ENCODE results near the gene BICD2. TPM values are rescaled to one million over a fixed set of nuclear protein-coding genes. Genes with fewer than 3 reads are reported as not detected.
A peak's percentile ranks its signal among the peaks of the same experiment; 100 is the strongest.

The BICD2 gene
- total RNA-seq, 2 donors from 2014 or later, result 22.2 to 48.3 TPM

DNA sequence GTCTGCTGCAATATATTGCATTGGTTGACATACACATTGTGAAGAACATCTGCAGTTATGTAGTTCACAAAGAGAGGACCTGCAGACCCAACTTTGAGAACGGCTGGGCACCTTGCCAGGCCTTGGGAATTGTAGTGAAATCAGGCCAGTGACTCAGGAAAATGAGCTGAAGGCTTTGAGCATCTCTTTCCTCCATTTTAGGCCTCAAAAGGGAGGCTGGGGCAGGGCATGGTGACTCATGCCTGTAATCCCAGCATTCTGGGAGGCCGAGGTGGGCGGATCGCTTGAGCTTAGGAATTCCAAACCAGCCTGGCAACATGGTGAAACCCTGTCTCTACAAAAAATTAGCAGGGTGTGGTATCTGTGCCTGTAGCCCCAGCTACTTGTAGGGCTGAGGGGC, 93.3 kb downstream of the BICD2 start:
- Histone ChIP-seq H3K4me1 (replicated peaks) (peaks cover 5% of the 10 kb centered on the region), H3K9me3 (no peaks in the 10 kb centered on the region), H3K27ac (no peak overlapping the region), H3K4me3 (no peak overlapping the region), H3K27me3 (replicated peaks; ENCODE audit: insufficient read depth) (no peaks in the 10 kb centered on the region), H3K36me3 (no peaks in the 10 kb centered on the region)
- no peak for DNase-seq (ENCODE audit: low spot score)
- TF ChIP-seq POLR2AphosphoS5 (IDR thresholded peaks at IDR 0.05), result no peak
- TF ChIP-seq, protein P1, sequence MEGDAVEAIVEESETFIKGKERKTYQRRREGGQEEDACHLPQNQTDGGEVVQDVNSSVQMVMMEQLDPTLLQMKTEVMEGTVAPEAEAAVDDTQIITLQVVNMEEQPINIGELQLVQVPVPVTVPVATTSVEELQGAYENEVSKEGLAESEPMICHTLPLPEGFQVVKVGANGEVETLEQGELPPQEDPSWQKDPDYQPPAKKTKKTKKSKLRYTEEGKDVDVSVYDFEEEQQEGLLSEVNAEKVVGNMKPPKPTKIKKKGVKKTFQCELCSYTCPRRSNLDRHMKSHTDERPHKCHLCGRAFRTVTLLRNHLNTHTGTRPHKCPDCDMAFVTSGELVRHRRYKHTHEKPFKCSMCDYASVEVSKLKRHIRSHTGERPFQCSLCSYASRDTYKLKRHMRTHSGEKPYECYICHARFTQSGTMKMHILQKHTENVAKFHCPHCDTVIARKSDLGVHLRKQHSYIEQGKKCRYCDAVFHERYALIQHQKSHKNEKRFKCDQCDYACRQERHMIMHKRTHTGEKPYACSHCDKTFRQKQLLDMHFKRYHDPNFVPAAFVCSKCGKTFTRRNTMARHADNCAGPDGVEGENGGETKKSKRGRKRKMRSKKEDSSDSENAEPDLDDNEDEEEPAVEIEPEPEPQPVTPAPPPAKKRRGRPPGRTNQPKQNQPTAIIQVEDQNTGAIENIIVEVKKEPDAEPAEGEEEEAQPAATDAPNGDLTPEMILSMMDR (IDR thresholded peaks at IDR 0.05), result no peak
- TF ChIP-seq POLR2A (IDR thresholded peaks at IDR 0.05), result no peak
- WGBS, result 70% methylated on average over 4 of the region's 4 CpGs
- intact Hi-C loops (cut with DNase I), result no loop called here

DNA sequence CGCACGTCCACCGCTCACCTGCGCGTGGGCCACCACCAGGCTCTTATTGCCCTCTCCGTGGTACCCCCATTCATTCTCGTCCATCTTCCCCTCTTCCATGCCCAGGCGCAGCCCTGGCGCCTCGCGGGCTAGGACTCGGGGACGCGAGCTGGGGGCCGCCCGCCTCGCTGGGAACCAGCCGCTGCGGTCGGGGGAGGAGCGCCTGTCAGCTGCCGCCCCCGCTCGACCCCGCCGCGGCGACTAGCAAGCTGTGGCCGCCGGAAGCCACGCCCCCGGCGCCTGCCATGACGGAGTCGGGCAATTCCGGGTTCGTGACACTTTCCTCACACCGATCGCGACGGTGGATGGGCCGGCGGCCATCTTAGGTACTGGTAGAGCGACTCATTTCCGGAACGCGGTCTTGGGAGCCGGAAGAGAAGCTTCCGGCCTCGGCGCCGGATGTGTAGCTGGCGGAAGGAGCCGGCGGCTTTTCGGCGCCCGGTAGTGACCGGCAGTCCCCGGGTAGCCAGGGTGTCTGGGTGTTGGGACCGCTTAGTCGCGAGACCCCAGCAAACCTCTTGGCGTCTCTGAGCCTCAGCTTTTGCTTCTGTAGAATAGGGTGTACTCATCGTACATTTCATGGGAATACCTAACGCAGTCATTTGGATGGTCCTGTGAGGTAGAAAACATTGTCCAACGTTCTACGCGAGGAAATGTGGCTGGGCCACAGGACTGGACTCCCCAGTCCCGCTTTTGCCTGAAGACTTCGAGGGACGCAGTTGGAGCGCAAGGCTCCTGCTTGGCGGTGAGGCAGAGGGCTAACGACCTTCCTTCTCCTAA, 94.5 kb downstream of the BICD2 start, which contains the start of gene IPPK:
TSS of gene IPPK (minus strand) at position 242 of the 819 bp plus-strand sequence. CDS start at position 99, 143 bp downstream.
- TF ChIP-seq POLR2A (IDR thresholded peaks at IDR 0.05) (peak; percentile 43), POLR2AphosphoS5 (IDR thresholded peaks at IDR 0.05) (peak; percentile 99)
- TF ChIP-seq, protein P1 (IDR thresholded peaks at IDR 0.05), result peak in 1 of 4 experiments; percentile 13
- under 1% methylated on average over 74 of the region's 75 CpGs for WGBS
- H3K36me3 ChIP-seq, result no peaks in the 10 kb centered on the region
- H3K4me1 ChIP-seq (replicated peaks), result peaks cover 6% of the 10 kb centered on the region
- no peaks in the 10 kb centered on the region for H3K27me3 ChIP-seq (replicated peaks; ENCODE audit: insufficient read depth)
- peak; percentile 98 for DNase-seq (ENCODE audit: low spot score)
- intact Hi-C loops (cut with DNase I), result no loop called here
- no peaks in the 10 kb centered on the region for H3K9me3 ChIP-seq
- peak within 1 kb of the TSS; percentile 60 to 65 for H3K27ac ChIP-seq
- peak within 1 kb of the TSS; percentile 79 to 92 for H3K4me3 ChIP-seq

DNA sequence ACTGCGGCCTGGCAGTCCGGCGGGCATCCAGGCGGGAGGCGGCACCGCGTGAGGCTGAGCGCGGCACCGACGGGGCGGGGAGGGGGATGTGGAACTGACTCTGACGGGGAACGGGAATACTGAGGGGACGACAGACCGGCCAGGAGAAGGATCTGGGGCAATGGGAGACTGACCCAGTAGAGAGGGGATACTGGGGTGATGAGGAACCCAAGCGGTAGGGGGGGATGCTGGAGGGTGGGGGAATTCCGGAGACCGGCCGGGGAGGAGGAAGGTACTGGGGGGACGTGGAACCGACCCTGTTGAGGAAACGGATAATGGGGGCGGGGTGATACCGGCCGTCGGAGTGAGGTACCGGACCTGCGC, 95.1 kb downstream of the BICD2 start:
- H3K4me1 ChIP-seq (replicated peaks), result peaks cover 6% of the 10 kb centered on the region
- intact Hi-C loops (cut with DNase I), result no loop called here
- WGBS, result 0% methylated on average over 29 of the region's 29 CpGs
- H3K36me3 ChIP-seq, result no peaks in the 10 kb centered on the region
- H3K27me3 ChIP-seq (replicated peaks; ENCODE audit: insufficient read depth), result no peaks in the 10 kb centered on the region
- H3K9me3 ChIP-seq, result no peaks in the 10 kb centered on the region
- no peak for DNase-seq (ENCODE audit: low spot score)
- TF ChIP-seq POLR2AphosphoS5 (IDR thresholded peaks at IDR 0.05) (no peak), POLR2A (IDR thresholded peaks at IDR 0.05) (no peak)
- TF ChIP-seq, protein P1 (IDR thresholded peaks at IDR 0.05), result no peak
- H3K4me3 ChIP-seq, result peak overlapping the region; percentile 79 to 92
- H3K27ac ChIP-seq, result peak overlapping the region; percentile 60 to 65

DNA sequence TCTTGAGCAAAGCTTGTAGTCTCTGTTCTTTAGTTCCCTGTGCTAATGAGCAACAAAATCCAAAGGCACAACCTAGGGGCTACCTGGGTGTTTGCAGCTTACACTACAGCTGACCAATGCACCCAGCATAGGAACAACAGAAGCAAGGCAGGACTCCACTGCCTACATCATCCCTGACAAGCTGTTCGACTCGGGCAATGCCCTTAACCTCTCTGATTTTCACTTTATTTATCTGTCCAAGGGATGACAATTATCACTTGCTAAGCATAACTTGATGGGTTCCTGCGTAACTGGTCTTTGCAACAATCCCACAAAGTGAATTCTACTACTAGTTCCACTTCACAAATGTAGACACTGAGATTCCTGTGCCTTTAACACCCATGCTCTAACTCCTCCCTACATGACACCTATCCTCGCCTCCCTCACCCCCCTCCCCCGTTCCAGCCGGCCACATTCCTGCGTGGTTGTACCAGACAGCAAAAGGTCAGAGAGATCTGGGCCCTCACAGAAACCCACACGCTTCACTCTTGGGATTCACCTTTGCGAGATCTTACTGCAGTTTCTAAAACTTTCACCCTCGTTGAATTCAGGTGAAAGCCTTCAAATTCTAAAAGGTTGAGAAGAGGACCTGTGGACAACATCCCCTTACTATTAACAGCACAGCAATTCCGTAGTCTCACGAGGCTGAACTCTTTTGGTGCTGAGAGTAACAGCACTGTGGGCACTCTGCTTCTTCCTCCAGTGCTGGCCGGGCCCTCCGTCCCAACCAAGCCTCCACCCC, 95.7 kb downstream of the BICD2 start:
- H3K27ac ChIP-seq, result peak overlapping the region; percentile 60 to 65
- no peaks in the 10 kb centered on the region for H3K36me3 ChIP-seq
- intact Hi-C loops (cut with DNase I), result no loop called here
- peaks cover 6% of the 10 kb centered on the region for H3K4me1 ChIP-seq (replicated peaks)
- WGBS, result 22% methylated on average over 13 of the region's 14 CpGs
- H3K4me3 ChIP-seq, result peak overlapping the region; percentile 79 to 92
- no peak for DNase-seq (ENCODE audit: low spot score)
- H3K27me3 ChIP-seq (replicated peaks; ENCODE audit: insufficient read depth), result no peaks in the 10 kb centered on the region
- TF ChIP-seq POLR2A (IDR thresholded peaks at IDR 0.05), result no peak
- TF ChIP-seq POLR2AphosphoS5 (IDR thresholded peaks at IDR 0.05), result no peak
- H3K9me3 ChIP-seq, result no peaks in the 10 kb centered on the region

DNA sequence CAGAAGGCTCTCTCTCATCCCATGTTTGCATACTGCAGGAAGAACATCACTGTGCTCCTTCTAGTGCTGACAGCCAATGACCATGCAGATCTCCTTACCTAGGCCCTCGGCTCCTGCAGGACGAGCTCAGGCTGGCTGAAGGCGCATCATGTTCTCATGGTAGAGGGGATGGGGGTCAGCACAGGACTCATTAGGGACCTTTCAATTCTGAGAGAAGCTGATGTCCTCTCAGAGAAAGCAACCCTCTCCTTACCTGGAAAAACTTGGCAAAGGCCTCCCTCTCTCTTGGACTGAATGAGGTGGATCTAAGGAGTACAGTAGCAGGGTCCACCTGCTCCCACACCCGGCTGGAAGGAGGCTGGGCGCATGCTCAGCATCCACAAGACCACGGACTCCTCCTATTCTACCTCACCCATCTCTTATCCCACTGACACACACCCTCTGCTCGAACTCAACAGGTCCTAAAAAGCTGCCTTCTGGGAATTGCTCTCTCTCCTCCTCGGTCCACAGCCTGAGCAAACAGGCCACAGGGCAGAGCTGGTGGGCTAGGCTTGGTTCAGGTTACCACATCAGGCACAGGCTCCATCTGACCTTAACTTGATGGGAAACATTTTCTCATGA, 97.6 kb downstream of the BICD2 start:
- Histone ChIP-seq H3K4me1 (replicated peaks) (peaks cover 6% of the 10 kb centered on the region), H3K27me3 (replicated peaks; ENCODE audit: insufficient read depth) (no peaks in the 10 kb centered on the region), H3K36me3 (no peaks in the 10 kb centered on the region), H3K4me3 (no peak overlapping the region), H3K9me3 (no peaks in the 10 kb centered on the region), H3K27ac (no peak overlapping the region)
- intact Hi-C loops (cut with DNase I), result no loop called here
- WGBS, result 88% methylated on average over 8 of the region's 8 CpGs
- TF ChIP-seq POLR2AphosphoS5 (IDR thresholded peaks at IDR 0.05) (no peak), POLR2A (IDR thresholded peaks at IDR 0.05) (no peak)
- TF ChIP-seq, protein P1 (IDR thresholded peaks at IDR 0.05), result no peak
- no peak for DNase-seq (ENCODE audit: low spot score)

Data from prostate gland (tissue), 2 donors.